ENCODE measurements around the gene GPR78. TPM values are rescaled to one million over a fixed set of nuclear protein-coding genes. Genes with fewer than 3 reads are reported as not detected.
"Not testable (repeated sequence)": the region's sequence is repeated elsewhere in the genome, so short reads cannot be mapped to it uniquely, and the experiment has no call there.

Gene GPR78
- total RNA-seq, 2 donors from 2014 or later = not detected

- TF ChIP-seq, protein P1, sequence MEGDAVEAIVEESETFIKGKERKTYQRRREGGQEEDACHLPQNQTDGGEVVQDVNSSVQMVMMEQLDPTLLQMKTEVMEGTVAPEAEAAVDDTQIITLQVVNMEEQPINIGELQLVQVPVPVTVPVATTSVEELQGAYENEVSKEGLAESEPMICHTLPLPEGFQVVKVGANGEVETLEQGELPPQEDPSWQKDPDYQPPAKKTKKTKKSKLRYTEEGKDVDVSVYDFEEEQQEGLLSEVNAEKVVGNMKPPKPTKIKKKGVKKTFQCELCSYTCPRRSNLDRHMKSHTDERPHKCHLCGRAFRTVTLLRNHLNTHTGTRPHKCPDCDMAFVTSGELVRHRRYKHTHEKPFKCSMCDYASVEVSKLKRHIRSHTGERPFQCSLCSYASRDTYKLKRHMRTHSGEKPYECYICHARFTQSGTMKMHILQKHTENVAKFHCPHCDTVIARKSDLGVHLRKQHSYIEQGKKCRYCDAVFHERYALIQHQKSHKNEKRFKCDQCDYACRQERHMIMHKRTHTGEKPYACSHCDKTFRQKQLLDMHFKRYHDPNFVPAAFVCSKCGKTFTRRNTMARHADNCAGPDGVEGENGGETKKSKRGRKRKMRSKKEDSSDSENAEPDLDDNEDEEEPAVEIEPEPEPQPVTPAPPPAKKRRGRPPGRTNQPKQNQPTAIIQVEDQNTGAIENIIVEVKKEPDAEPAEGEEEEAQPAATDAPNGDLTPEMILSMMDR (IDR thresholded peaks at IDR 0.05) = no peak
- TF ChIP-seq POLR2A (IDR thresholded peaks at IDR 0.05) = no peak
- ATAC-seq (no peak), DNase-seq (no peak)
These were observed 6.9 kb upstream of the GPR78 start for GRCh38 chr4:8573266-8573665.

DNA sequence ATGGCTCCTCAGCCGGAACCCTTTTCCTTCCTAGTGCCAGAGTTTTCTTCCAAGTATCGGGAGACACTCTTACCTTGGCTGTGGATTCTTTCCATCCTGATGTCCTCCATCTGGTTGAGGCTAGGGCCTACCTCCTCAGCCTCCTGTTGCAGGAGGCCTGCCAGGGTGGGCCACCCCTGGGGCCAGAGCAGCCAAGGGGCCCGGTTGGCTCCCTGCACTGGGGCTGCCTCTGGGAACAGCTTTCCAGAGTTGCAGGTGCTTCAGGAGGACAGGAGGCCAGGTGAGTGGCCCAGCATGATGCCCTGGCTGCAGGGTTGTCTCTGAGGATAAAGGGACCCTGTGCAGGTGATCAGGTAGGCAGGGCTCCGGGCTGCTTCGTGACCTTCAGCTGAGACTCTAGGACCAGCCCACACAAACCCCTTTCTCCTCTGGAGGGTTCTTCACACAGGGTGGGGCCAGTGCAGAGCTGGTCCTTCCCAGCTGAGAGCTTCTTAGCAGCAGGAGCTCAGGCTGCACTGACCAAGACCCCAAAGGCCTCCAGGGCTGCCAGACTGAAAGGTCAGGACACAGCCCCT is 5.3 kb upstream of the GPR78 start:
- TF ChIP-seq, protein P1 (IDR thresholded peaks at IDR 0.05) = no peak
- no peak for TF ChIP-seq POLR2A (IDR thresholded peaks at IDR 0.05)
- no peaks in the 10 kb centered on the region for H3K36me3 ChIP-seq (replicated peaks in 1 of 2; ENCODE audit: insufficient read depth in 1 of 2, low read depth in 2 of 2)
- ATAC-seq (no peak), DNase-seq (no peak)
- no peaks in the 10 kb centered on the region for H3K4me1 ChIP-seq
- intact Hi-C loops (cut with DNase I) = no loop called here
- H3K9me3 ChIP-seq = no peaks in the 10 kb centered on the region
- H3K27me3 ChIP-seq = no peaks in the 10 kb centered on the region
- H3K4me3 ChIP-seq = no peak overlapping the region
- WGBS, 2 donors = 56 to 91% methylated on average over 2 to 5 of the region's 5 CpGs
- H3K27ac ChIP-seq = no peak overlapping the region

More at GRCh38 chr4:8573266-8573665, 6.9 kb upstream of the GPR78 start:
- 52 to 76% methylated on average over 3 to 5 of the region's 5 CpGs for WGBS, 2 donors
- H3K4me3 ChIP-seq = no peak overlapping the region
- intact Hi-C loops (cut with DNase I) = no loop called here
- H3K27ac ChIP-seq = no peak overlapping the region
- H3K36me3 ChIP-seq (replicated peaks in 1 of 2; ENCODE audit: insufficient read depth in 1 of 2, low read depth in 2 of 2) = no peaks in the 10 kb centered on the region
- H3K9me3 ChIP-seq = no peaks in the 10 kb centered on the region
- no peaks in the 10 kb centered on the region for H3K27me3 ChIP-seq
- no peaks in the 10 kb centered on the region for H3K4me1 ChIP-seq

- ATAC-seq = no peak
- no peak overlapping the region for H3K4me3 ChIP-seq
- 59 to 67% methylated on average over 4 of the region's 4 CpGs for WGBS, 2 donors
- intact Hi-C loops (cut with DNase I) = no loop called here
- no peak for DNase-seq
- H3K4me1 ChIP-seq = no peaks in the 10 kb centered on the region
- no peaks in the 10 kb centered on the region for H3K36me3 ChIP-seq (replicated peaks in 1 of 2; ENCODE audit: insufficient read depth in 1 of 2, low read depth in 2 of 2)
- no peak overlapping the region for H3K27ac ChIP-seq
- TF ChIP-seq POLR2A (IDR thresholded peaks at IDR 0.05) = no peak
- TF ChIP-seq, protein P1 (IDR thresholded peaks at IDR 0.05) = no peak
- no peaks in the 10 kb centered on the region for H3K9me3 ChIP-seq
- no peaks in the 10 kb centered on the region for H3K27me3 ChIP-seq
These were observed 4.7 kb upstream of the GPR78 start for GRCh38 chr4:8575457-8575856.

DNA sequence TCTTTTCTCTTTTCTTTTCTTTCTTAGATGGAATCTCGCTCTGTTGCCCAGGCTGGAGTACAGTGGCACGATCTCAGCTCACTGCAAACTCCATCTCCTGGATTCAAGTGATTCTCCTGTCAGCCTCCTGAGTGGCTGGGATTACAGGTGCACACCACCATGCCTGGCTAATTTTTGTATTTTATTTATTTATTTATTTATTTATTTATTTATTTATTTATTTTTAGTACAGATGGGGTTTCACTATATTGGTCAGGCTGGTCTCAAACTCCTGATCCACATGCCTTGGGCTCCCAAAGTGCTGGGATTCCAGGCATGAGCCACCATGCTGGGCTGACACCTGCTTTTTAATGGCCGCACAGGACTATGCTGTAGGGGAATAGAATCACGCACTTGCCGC is 3.6 kb upstream of the GPR78 start:
- 74 to 88% methylated on average over 5 of the region's 5 CpGs for WGBS, 2 donors
- not testable (repeated sequence) for ATAC-seq

GRCh38 chr4:8577046-8577445 is 3.1 kb upstream of the GPR78 start:
- no peaks in the 10 kb centered on the region for H3K27me3 ChIP-seq
- H3K27ac ChIP-seq = no peak overlapping the region
- no peaks in the 10 kb centered on the region for H3K4me1 ChIP-seq
- WGBS, 2 donors = 36 to 54% methylated on average over 4 to 8 of the region's 8 CpGs
- no peak overlapping the region for H3K4me3 ChIP-seq
- no peaks in the 10 kb centered on the region for H3K36me3 ChIP-seq (replicated peaks in 1 of 2; ENCODE audit: insufficient read depth in 1 of 2, low read depth in 2 of 2)
- no peak for DNase-seq
- intact Hi-C loops (cut with DNase I) = no loop called here
- no peak for TF ChIP-seq POLR2A (IDR thresholded peaks at IDR 0.05)
- TF ChIP-seq, protein P1 (IDR thresholded peaks at IDR 0.05) = no peak
- ATAC-seq = no peak
- H3K9me3 ChIP-seq = no peaks in the 10 kb centered on the region

More for the DNA sequence above, 3.6 kb upstream of the GPR78 start:
- H3K27ac ChIP-seq; H3K36me3 ChIP-seq (replicated peaks in 1 of 2; ENCODE audit: insufficient read depth in 1 of 2, low read depth in 2 of 2); H3K4me3 ChIP-seq; H3K4me1 ChIP-seq; intact Hi-C loops (cut with DNase I); H3K9me3 ChIP-seq; H3K27me3 ChIP-seq; DNase-seq: not testable (repeated sequence)
